Natural killer cell (primary cell): ENCODE results near the gene HOXC12. TPM values are rescaled to one million over a fixed set of nuclear protein-coding genes. Genes with fewer than 3 reads are reported as not detected.

ENCODE experiments used
- ATAC-seq, 3 donors: fragments of 150-1000 bp in 2 of 3; fragments of 200-7000 bp in 1 of 3; cut with Tn5 transposase; 1 replicate in 1 of 3; 2 replicates in 2 of 3; pipeline ENCODE4 v1.10.0; 2021; ENCODE audit warnings: mild to moderate bottlenecking in 2 of 3, moderate library complexity in 2 of 3
- DNase-seq, 2 donors: peaks; one replicate each; pipeline versions ENCODE4 v3.0.0 to v3.0.0-alpha.2; 2013 to 2021; ENCODE audit warnings: mixed read lengths in 1 of 2
- H3K27ac ChIP-seq: one replicate; pipeline ENCODE4 v1.5.1; 2013; ENCODE audit warnings: mild to moderate bottlenecking, low read length
- H3K27me3 ChIP-seq: one replicate; pipeline ENCODE4 v1.6.1; 2013; ENCODE audit warnings: low read length; ENCODE audit not compliant: control insufficient read depth, insufficient read depth
- H3K36me3 ChIP-seq: one replicate; pipeline ENCODE4 v1.6.1; 2013; ENCODE audit warnings: low read length; ENCODE audit not compliant: control insufficient read depth, insufficient read depth
- H3K4me1 ChIP-seq: one replicate; pipeline ENCODE4 v1.6.1; 2013; ENCODE audit warnings: low read length; ENCODE audit not compliant: control insufficient read depth, insufficient read depth
- H3K4me3 ChIP-seq: one replicate; pipeline ENCODE4 v1.5.1; 2013; ENCODE audit warnings: low read length
- H3K9me3 ChIP-seq: one replicate; pipeline ENCODE4 v1.6.1; 2013; ENCODE audit warnings: low read length; ENCODE audit not compliant: control insufficient read depth, insufficient read depth
- H3K27ac Mint-ChIP-seq, 2 donors: one replicate each; pipeline ENCODE4 v1.8.0; 2022; ENCODE audit warnings: mild to moderate bottlenecking in 2 of 2, mixed read lengths in 2 of 2, moderate library complexity in 1 of 2
- H3K27me3 Mint-ChIP-seq, 2 donors: one replicate each; pipeline ENCODE4 v1.8.0; 2022; ENCODE audit warnings: low read depth in 2 of 2, mixed read lengths in 2 of 2
- H3K36me3 Mint-ChIP-seq: one replicate; pipeline ENCODE4 v1.8.0; 2022; ENCODE audit warnings: mixed read lengths
- H3K4me1 Mint-ChIP-seq, 2 donors: one replicate each; pipeline ENCODE4 v1.8.0; 2022; ENCODE audit warnings: mixed read lengths in 2 of 2
- H3K4me3 Mint-ChIP-seq: one replicate; pipeline ENCODE4 v1.8.0; 2022; ENCODE audit warnings: mild to moderate bottlenecking, moderate library complexity, mixed read lengths
- H3K9me3 Mint-ChIP-seq, 2 donors: one replicate each; pipeline ENCODE4 v1.8.0; 2022; ENCODE audit warnings: mixed read lengths in 2 of 2
- CTCF ChIP-seq: fragments of 200-600 bp; IDR thresholded peaks from one replicate; pipeline ENCODE4 v1.8.0; 2022; ENCODE audit warnings: antibody characterized with exemption
- WGBS: methylation state at CpG from one replicate; pipeline ENCODE4 v1.1.7; 2013; ENCODE audit warnings: missing lambda C conversion rate; ENCODE audit not compliant: insufficient coverage; 5-methylcytosine and 5-hydroxymethylcytosine counted together
- intact Hi-C: fragments of 100-400 bp; cut with micrococcal nuclease; formaldehyde crosslinking; loops from one replicate; pipeline ENCODE4 v1.14.2; 2022
- total RNA-seq, 4 donors: library from RNA; stranded (reverse); fragments of 120-200 nt in 1 of 4; gene quantifications; one replicate each; pipeline versions ENCODE4 v1.2.3 to v1.2.4, GENCODE V29; 2013 to 2022

The HOXC12 gene
- total RNA-seq, 3 donors from 2014 or later (not counting 1 experiment from before 2014, with no cell fraction given): not detected

- WGBS: 11% methylated on average over 27 of the region's 31 CpGs
- no peaks in the 10 kb centered on the region for H3K36me3 ChIP-seq
- H3K27me3 ChIP-seq: peaks cover 87% of the 10 kb centered on the region
- H3K9me3 ChIP-seq: peaks cover 3% of the 10 kb centered on the region
- intact Hi-C loops: no loop called here
- ATAC-seq: no peak
- H3K4me3 ChIP-seq: no peak overlapping the region
- Mint-ChIP-seq H3K4me3 (peak overlapping the region; percentile 95), H3K9me3 (no peaks in the 10 kb centered on the region), H3K4me1 (peaks cover 13 to 19% of the 10 kb centered on the region in 2 donors), H3K27me3 (peaks cover 84 to 89% of the 10 kb centered on the region in 2 donors), H3K27ac (peak overlapping the region in 1 of 2 donors; percentile 7), H3K36me3 (peaks cover 5% of the 10 kb centered on the region)
- H3K4me1 ChIP-seq: peaks cover 23% of the 10 kb centered on the region
- no peak for DNase-seq
- no peak for TF ChIP-seq CTCF
- no peak overlapping the region for H3K27ac ChIP-seq
Measured at GRCh38 chr12:54004841-54005530, 50.3 kb downstream of the HOXC12 start.

- 4% methylated on average over 26 of the region's 26 CpGs for WGBS
- no peak overlapping the region for H3K4me3 ChIP-seq
- H3K27ac Mint-ChIP-seq: peak overlapping the region in 1 of 2 donors; percentile 7
- H3K4me1 Mint-ChIP-seq: peaks cover 9 to 20% of the 10 kb centered on the region in 2 donors
- intact Hi-C loops: no loop called here
- no peak overlapping the region for H3K27ac ChIP-seq
- no peaks in the 10 kb centered on the region for H3K36me3 ChIP-seq
- peak overlapping the region; percentile 95 for H3K4me3 Mint-ChIP-seq
- ATAC-seq (no peak), DNase-seq (no peak)
- no peak for TF ChIP-seq CTCF
- H3K27me3 ChIP-seq: peaks cover 88% of the 10 kb centered on the region
- H3K9me3 Mint-ChIP-seq: no peaks in the 10 kb centered on the region
- peaks cover 3% of the 10 kb centered on the region for H3K9me3 ChIP-seq
- H3K27me3 Mint-ChIP-seq: peaks cover 84 to 89% of the 10 kb centered on the region in 2 donors
- H3K4me1 ChIP-seq: peaks cover 19% of the 10 kb centered on the region
- H3K36me3 Mint-ChIP-seq: peaks cover 5% of the 10 kb centered on the region
Measured at GRCh38 chr12:54005531-54005852, 50.8 kb downstream of the HOXC12 start.

GRCh38 chr12:54005853-54006558, 51.3 kb downstream of the HOXC12 start:
- Mint-ChIP-seq H3K9me3 (no peaks in the 10 kb centered on the region), H3K4me1 (peaks cover 11 to 22% of the 10 kb centered on the region in 2 donors), H3K4me3 (peak overlapping the region; percentile 95), H3K27me3 (peaks cover 81 to 91% of the 10 kb centered on the region in 2 donors), H3K36me3 (peaks cover 5% of the 10 kb centered on the region), H3K27ac (peak overlapping the region; percentile 7 to 25)
- H3K4me1 ChIP-seq: peaks cover 16% of the 10 kb centered on the region
- H3K9me3 ChIP-seq: peaks cover 3% of the 10 kb centered on the region
- WGBS: 2% methylated on average over 39 of the region's 39 CpGs
- no peaks in the 10 kb centered on the region for H3K36me3 ChIP-seq
- ATAC-seq (peak; percentile 87 to 92 (median 89)), DNase-seq (peak; percentile 87 to 91)
- peak; percentile 94 for TF ChIP-seq CTCF
- peak overlapping the region; percentile 28 for H3K4me3 ChIP-seq
- H3K27ac ChIP-seq: no peak overlapping the region
- intact Hi-C loops: loop anchor here (1.0 to 2.0 kb wide), 3 partner anchors 185 to 201 kb away; no protein-coding TSS in a partner anchor
- peaks cover 87% of the 10 kb centered on the region for H3K27me3 ChIP-seq
